MM.1S (cell line): ENCODE data around the gene GLP1R.

Experiments used
- DNase-seq: peaks from one replicate; pipeline ENCODE4 v3.0.0-alpha.2; 2015
- H2AFZ ChIP-seq: fragments of 300-600 bp; sonication (generic); 2 replicates; pipeline ENCODE4 v1.6.0; 2016; ENCODE audit warnings: antibody characterized with exemption, low read length
- H3F3A ChIP-seq: fragments of 300-600 bp; sonication (generic); 2 replicates; pipeline ENCODE4 v1.6.1; 2016; ENCODE audit warnings: mild to moderate bottlenecking, antibody characterized with exemption, low read length, moderate library complexity, mixed read lengths; ENCODE audit not compliant: insufficient read depth
- H3K27ac ChIP-seq: fragments of 300-600 bp; sonication (generic); 2 replicates; pipeline ENCODE4 v1.5.1; 2016; ENCODE audit warnings: mild to moderate bottlenecking, low read length
- H3K27me3 ChIP-seq: fragments of 300-600 bp; sonication (generic); replicated peaks from 2 replicates; pipeline ENCODE4 v1.6.0; 2016; ENCODE audit warnings: low read length; ENCODE audit not compliant: insufficient read depth
- H3K36me3 ChIP-seq: fragments of 300-600 bp; sonication (generic); replicated peaks from 2 replicates; pipeline ENCODE4 v1.6.1; 2016; ENCODE audit warnings: mild to moderate bottlenecking, low read length, mixed read lengths; ENCODE audit not compliant: insufficient read depth
- H3K4me1 ChIP-seq: fragments of 300-600 bp; sonication (generic); 2 replicates; pipeline ENCODE4 v1.6.1; 2016; ENCODE audit warnings: low read length, mixed read lengths
- H3K4me2 ChIP-seq: fragments of 300-600 bp; sonication (generic); 2 replicates; pipeline ENCODE4 v1.6.0; 2016; ENCODE audit warnings: low read depth, low read length
- H3K4me3 ChIP-seq: fragments of 300-600 bp; sonication (generic); 2 replicates; pipeline ENCODE4 v1.5.1; 2016; ENCODE audit warnings: low read length, mixed read lengths
- H3K79me2 ChIP-seq: fragments of 300-600 bp; sonication (generic); 2 replicates; pipeline ENCODE4 v1.6.1; 2016; ENCODE audit warnings: mixed run types, low read length, mixed read lengths
- H3K9ac ChIP-seq: fragments of 300-600 bp; sonication (generic); 2 replicates; pipeline ENCODE4 v1.6.1; 2016; ENCODE audit warnings: low read length, mixed read lengths
- H3K9me2 ChIP-seq: fragments of 300-600 bp; sonication (generic); replicated peaks from 2 replicates; pipeline ENCODE4 v1.6.1; 2016; ENCODE audit warnings: mild to moderate bottlenecking, low read length, mixed read lengths; ENCODE audit not compliant: insufficient read depth
- H3K9me3 ChIP-seq: fragments of 300-600 bp; sonication (generic); replicated peaks from 2 replicates; pipeline ENCODE4 v1.6.1; 2016; ENCODE audit warnings: mild to moderate bottlenecking, low read length, mixed read lengths; ENCODE audit not compliant: insufficient read depth
- H4K20me1 ChIP-seq: fragments of 300-600 bp; sonication (generic); 2 replicates; pipeline ENCODE4 v1.6.1; 2016; ENCODE audit warnings: mild to moderate bottlenecking, low read length, moderate library complexity, mixed read lengths; ENCODE audit not compliant: insufficient read depth
- EZH2 ChIP-seq: fragments of 300-600 bp; sonication (generic); optimal IDR thresholded peaks from 2 replicates; pipeline ENCODE3; 2017; ENCODE audit warnings: low read depth, mild to moderate bottlenecking, antibody characterized with exemption, low read length, mixed read lengths
- EZH2phosphoT487 ChIP-seq: fragments of 300-600 bp; sonication (generic); IDR thresholded peaks from 2 replicates; pipeline ENCODE4 v1.6.1; 2018; ENCODE audit warnings: antibody characterized with exemption, low read length
- TF ChIP-seq, protein P1 (sequence below): fragments of 300-600 bp; sonication (generic); IDR thresholded peaks from 2 replicates; pipeline ENCODE4 v1.5.1; 2016; ENCODE audit warnings: antibody characterized with exemption, low read length, mixed read lengths

GLP1R gene

DNA sequence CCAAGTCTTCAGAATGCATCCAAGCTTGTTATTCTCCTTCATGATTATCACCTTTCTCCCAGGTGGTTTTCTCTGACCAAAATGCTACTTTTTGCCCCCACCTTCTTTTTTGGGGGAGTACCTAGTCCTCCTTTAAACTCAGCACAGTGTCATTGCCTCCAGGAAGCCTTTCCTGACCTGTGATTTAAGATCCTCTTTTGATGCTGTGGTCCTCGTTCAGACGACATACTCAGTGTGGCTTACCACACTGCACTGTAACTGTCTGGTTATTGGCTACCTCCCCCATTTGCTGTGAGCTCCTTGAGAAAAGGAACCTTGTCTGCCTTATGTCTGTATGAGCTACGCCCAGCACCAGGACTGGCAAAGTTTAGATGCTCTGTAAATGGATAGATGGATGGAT is 51.8 kb downstream of the GLP1R start:
- no peak for DNase-seq
- Histone ChIP-seq H2AFZ (no peak overlapping the region), H3K4me3 (no peak overlapping the region), H4K20me1 (no peaks in the 10 kb centered on the region), H3K27ac (no peak overlapping the region), H3K36me3 (no peaks in the 10 kb centered on the region), H3F3A (no peaks in the 10 kb centered on the region), H3K4me1 (no peaks in the 10 kb centered on the region), H3K9me3 (no peaks in the 10 kb centered on the region), H3K79me2 (no peaks in the 10 kb centered on the region), H3K4me2 (no peak overlapping the region), H3K9ac (no peak overlapping the region), H3K27me3 (no peaks in the 10 kb centered on the region), H3K9me2 (no peaks in the 10 kb centered on the region)
- TF ChIP-seq EZH2, result no peak
- TF ChIP-seq EZH2phosphoT487, result no peak
- TF ChIP-seq, protein P1, sequence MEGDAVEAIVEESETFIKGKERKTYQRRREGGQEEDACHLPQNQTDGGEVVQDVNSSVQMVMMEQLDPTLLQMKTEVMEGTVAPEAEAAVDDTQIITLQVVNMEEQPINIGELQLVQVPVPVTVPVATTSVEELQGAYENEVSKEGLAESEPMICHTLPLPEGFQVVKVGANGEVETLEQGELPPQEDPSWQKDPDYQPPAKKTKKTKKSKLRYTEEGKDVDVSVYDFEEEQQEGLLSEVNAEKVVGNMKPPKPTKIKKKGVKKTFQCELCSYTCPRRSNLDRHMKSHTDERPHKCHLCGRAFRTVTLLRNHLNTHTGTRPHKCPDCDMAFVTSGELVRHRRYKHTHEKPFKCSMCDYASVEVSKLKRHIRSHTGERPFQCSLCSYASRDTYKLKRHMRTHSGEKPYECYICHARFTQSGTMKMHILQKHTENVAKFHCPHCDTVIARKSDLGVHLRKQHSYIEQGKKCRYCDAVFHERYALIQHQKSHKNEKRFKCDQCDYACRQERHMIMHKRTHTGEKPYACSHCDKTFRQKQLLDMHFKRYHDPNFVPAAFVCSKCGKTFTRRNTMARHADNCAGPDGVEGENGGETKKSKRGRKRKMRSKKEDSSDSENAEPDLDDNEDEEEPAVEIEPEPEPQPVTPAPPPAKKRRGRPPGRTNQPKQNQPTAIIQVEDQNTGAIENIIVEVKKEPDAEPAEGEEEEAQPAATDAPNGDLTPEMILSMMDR, result no peak

DNA sequence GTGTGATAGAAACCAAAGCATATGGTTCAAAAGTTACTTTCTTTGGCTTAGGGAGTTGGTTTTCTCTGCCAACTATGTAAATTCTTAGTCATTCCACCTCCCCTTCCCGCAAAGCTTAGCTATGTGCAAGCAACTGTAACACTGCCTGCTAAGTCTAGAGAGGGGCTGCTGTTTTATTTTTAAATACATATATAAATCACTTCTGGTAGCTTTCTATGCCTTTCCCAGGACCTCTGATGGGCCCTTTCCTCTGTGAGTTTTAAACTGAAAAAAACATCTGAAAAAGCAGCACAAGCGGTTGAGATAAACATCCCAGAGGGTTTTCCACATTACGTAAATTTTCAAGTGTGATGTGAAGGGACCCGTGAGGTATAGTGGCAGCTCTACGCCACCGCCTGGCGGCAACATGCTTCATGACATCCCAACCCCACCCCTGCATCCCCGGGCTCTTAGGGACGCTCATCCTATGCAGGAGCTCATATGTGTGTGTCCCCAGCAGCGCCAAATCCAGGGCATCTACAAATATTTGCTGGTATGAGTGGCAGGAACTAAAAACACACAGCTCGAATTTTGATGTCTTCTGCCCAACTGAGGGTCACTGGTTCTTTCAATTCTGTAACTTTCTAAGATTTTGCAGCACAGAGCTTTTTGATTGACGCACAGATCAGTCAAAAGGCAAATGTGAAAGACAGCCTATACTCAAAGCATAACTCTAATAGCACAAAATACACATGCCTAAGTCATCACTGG is 53.7 kb downstream of the GLP1R start:
- no peak overlapping the region for H3K4me3 ChIP-seq
- no peaks in the 10 kb centered on the region for H4K20me1 ChIP-seq
- no peaks in the 10 kb centered on the region for H3K9me3 ChIP-seq
- no peaks in the 10 kb centered on the region for H3K36me3 ChIP-seq
- H3K4me2 ChIP-seq, result no peak overlapping the region
- TF ChIP-seq EZH2 (no peak), EZH2phosphoT487 (no peak)
- TF ChIP-seq, protein P1, result no peak
- no peaks in the 10 kb centered on the region for H3K4me1 ChIP-seq
- H3K27me3 ChIP-seq, result no peaks in the 10 kb centered on the region
- H3K27ac ChIP-seq, result no peak overlapping the region
- no peaks in the 10 kb centered on the region for H3K9me2 ChIP-seq
- DNase-seq, result no peak
- no peak overlapping the region for H2AFZ ChIP-seq
- no peaks in the 10 kb centered on the region for H3K79me2 ChIP-seq
- H3K9ac ChIP-seq, result no peak overlapping the region
- no peaks in the 10 kb centered on the region for H3F3A ChIP-seq

DNA sequence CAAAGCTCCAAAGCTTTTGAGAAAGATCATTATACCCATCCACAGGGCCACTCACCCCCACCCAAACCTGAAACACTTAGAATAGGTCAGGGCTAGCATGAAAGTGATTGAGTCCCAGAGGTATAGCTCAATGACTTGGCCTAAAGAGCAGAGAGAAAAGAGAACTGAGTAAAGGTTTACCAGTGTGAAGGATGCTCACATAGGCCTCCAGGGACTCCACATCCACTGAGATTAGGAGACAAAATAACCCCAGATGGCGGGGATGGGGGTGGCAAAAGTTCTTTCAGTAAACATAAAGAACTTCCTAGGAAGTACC is 54.2 kb downstream of the GLP1R start:
- Histone ChIP-seq H3K27me3 (no peaks in the 10 kb centered on the region), H3F3A (no peaks in the 10 kb centered on the region), H3K36me3 (no peaks in the 10 kb centered on the region), H2AFZ (no peak overlapping the region), H3K27ac (no peak overlapping the region), H3K79me2 (no peaks in the 10 kb centered on the region), H3K9me2 (no peaks in the 10 kb centered on the region), H3K4me3 (no peak overlapping the region), H3K4me2 (no peak overlapping the region), H3K4me1 (no peaks in the 10 kb centered on the region), H3K9ac (no peak overlapping the region), H3K9me3 (no peaks in the 10 kb centered on the region), H4K20me1 (no peaks in the 10 kb centered on the region)
- no peak for DNase-seq
- TF ChIP-seq EZH2phosphoT487 (no peak), EZH2 (no peak)
- TF ChIP-seq, protein P1, result no peak
